Left lung (tissue), 10 donors: ENCODE data around the gene CD28. TPM values are rescaled to one million over a fixed set of nuclear protein-coding genes. Genes with fewer than 3 reads are reported as not detected.

Source experiments
- ATAC-seq: fragments of 200-7000 bp; cut with Tn5 transposase; one replicate; pipeline ENCODE4 v1.9.1; 2020; ENCODE audit warnings: moderate library complexity
- DNase-seq, 4 donors: peaks; one replicate each; pipeline ENCODE4 v3.0.0-alpha.2; 2013 to 2020
- H3K27ac ChIP-seq, 2 donors: fragments of 200-600 bp; sonication (generic) in 1 of 2; one replicate each; pipeline versions ENCODE4 v1.5.0 to v1.8.0; 2020 to 2021
- H3K27me3 ChIP-seq, 2 donors: fragments of 200-600 bp; sonication (generic) in 1 of 2; one replicate each; pipeline versions ENCODE4 v1.5.0 to v1.8.0; 2020 to 2021
- H3K36me3 ChIP-seq, 2 donors: fragments of 200-600 bp; sonication (generic) in 1 of 2; one replicate each; pipeline versions ENCODE4 v1.5.0 to v1.8.0; 2020 to 2021
- H3K4me1 ChIP-seq, 2 donors: fragments of 200-600 bp; one replicate each; pipeline ENCODE4 v1.8.0; 2021
- H3K4me3 ChIP-seq, 2 donors: fragments of 200-600 bp; sonication (generic) in 1 of 2; one replicate each; pipeline versions ENCODE4 v1.5.0 to v1.8.0; 2020 to 2021; ENCODE audit warnings: mild to moderate bottlenecking in 1 of 2
- H3K9me3 ChIP-seq, 2 donors: fragments of 200-600 bp; sonication (generic) in 1 of 2; one replicate each; pipeline versions ENCODE4 v1.5.0 to v1.8.0; 2020 to 2021
- CTCF ChIP-seq, 2 donors: fragments of 200-600 bp; sonication (generic) in 1 of 2; IDR thresholded peaks; one replicate each; pipeline versions ENCODE4 v1.5.0 to v1.8.0; 2021; ENCODE audit warnings: antibody characterized with exemption in 2 of 2
- intact Hi-C, 2 donors: fragments of 100-400 bp; cut with DNase I; formaldehyde crosslinking; loops; one replicate each; pipeline versions ENCODE4 v1.11.2 to v1.14.2; 2022
- polyA plus RNA-seq, 6 donors: library from polyadenylated mRNA; unstranded; fragments of 120-200 nt; gene quantifications; one replicate each; pipeline ENCODE4 v1.2.1, GENCODE V29; 2013; ENCODE audit not compliant: insufficient read length in 6 of 6
- total RNA-seq, 2 donors: library from RNA; stranded (reverse); fragmentation: NEBNext Ultra II Directional; extraction: Animal tissue kit (Norgen Biotek cat#: 25700); gene quantifications; one replicate each; pipeline ENCODE4 v1.2.1, GENCODE V29; 2021
- donor health status: DM: no; HTN: yes; CAD: no.
- donor health status: DM: no; HTN: no; CAD: no.

Gene CD28
- total and polyA plus RNA-seq, 8 donors = 1.3 to 4.6 (median 2.4) TPM

GRCh38 chr2:203750346-203751068 lies 44.1 kb downstream of the CD28 start:
- ATAC-seq = no peak
- no peak for TF ChIP-seq CTCF (IDR thresholded peaks at IDR 0.05)
- Histone ChIP-seq H3K36me3 (no peaks in the 10 kb centered on the region), H3K27me3 (no peaks in the 10 kb centered on the region), H3K9me3 (peaks cover 0 to under 1% of the 10 kb centered on the region in 2 donors), H3K27ac (no peak overlapping the region), H3K4me1 (no peaks in the 10 kb centered on the region), H3K4me3 (no peak overlapping the region)
- DNase-seq = no peak
- intact Hi-C loops = no loop called here

GRCh38 chr2:203751685-203752271 lies 45.3 kb downstream of the CD28 start:
- Histone ChIP-seq H3K27me3 (no peaks in the 10 kb centered on the region), H3K36me3 (no peaks in the 10 kb centered on the region), H3K27ac (peak overlapping the region in 1 of 2 donors; percentile 13), H3K9me3 (peaks cover 0 to 12% of the 10 kb centered on the region in 2 donors), H3K4me1 (no peaks in the 10 kb centered on the region), H3K4me3 (no peak overlapping the region)
- DNase-seq (no peak), ATAC-seq (no peak)
- TF ChIP-seq CTCF (IDR thresholded peaks at IDR 0.05) = no peak
- intact Hi-C loops = no loop called here

- H3K27me3 ChIP-seq = no peaks in the 10 kb centered on the region
- no peak overlapping the region for H3K27ac ChIP-seq
- peaks cover 0 to 22% of the 10 kb centered on the region in 2 donors for H3K9me3 ChIP-seq
- intact Hi-C loops = no loop called here
- no peak for TF ChIP-seq CTCF (IDR thresholded peaks at IDR 0.05)
- no peak for DNase-seq
- no peaks in the 10 kb centered on the region for H3K36me3 ChIP-seq
- H3K4me3 ChIP-seq = no peak overlapping the region
- no peak for ATAC-seq
- H3K4me1 ChIP-seq = no peaks in the 10 kb centered on the region
Observed at GRCh38 chr2:203756161-203756560, 49.7 kb downstream of the CD28 start.

GRCh38 chr2:203758841-203759689 lies 52.6 kb downstream of the CD28 start:
- no peaks in the 10 kb centered on the region for H3K27me3 ChIP-seq
- peaks cover 0 to 22% of the 10 kb centered on the region in 2 donors for H3K9me3 ChIP-seq
- no peak overlapping the region for H3K27ac ChIP-seq
- H3K4me1 ChIP-seq = no peaks in the 10 kb centered on the region
- intact Hi-C loops = no loop called here
- H3K4me3 ChIP-seq = no peak overlapping the region
- ATAC-seq (peak; percentile 76), DNase-seq (no peak)
- no peaks in the 10 kb centered on the region for H3K36me3 ChIP-seq
- TF ChIP-seq CTCF (IDR thresholded peaks at IDR 0.05) = no peak
